Measurements from ENCODE around the gene HSPB6. TPM values are rescaled to one million over a fixed set of nuclear protein-coding genes. Genes with fewer than 3 reads are reported as not detected.

Gene HSPB6
- total and polyA plus RNA-seq, 4 donors = 2.7 to 17.7 (median 5.6) TPM

DNA sequence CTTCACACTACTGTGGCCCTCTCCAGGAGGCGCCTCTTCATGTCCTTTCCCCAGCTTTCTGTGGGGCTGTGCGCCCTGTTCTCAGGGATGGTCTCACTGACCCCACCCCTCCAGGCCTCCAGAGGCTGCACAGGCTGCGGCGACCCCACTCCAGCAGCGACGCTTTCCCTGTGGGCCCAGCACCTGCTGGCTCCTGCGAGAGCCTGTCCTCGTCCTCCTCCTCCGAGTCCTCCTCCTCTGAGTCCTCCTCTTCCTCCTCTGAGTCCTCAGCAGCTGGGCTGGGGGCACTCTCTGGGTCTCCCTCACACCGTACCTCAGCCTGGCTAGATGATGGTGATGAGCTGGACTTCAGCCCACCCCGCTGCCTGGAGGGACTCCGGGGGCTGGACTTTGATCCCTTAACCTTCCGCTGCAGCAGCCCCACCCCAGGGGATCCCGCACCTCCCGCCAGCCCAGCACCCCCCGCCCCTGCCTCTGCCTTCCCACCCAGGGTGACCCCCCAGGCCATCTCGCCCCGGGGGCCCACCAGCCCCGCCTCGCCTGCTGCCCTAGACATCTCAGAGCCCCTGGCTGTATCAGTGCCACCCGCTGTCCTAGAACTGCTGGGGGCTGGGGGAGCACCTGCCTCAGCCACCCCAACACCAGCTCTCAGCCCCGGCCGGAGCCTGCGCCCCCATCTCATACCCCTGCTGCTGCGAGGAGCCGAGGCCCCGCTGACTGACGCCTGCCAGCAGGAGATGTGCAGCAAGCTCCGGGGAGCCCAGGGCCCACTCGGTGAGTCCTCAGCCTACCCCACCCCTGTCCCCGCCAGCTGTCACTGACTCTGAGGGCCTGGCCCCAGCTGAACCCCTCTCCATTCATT lies 29.7 kb upstream of the HSPB6 start:
- H3K36me3 ChIP-seq (ENCODE audit: control insufficient read depth in 4 of 4, insufficient read depth in 3 of 4, low read depth in 1 of 4, low read length in 3 of 4) = no peaks in the 10 kb centered on the region
- no peak for DNase-seq (ENCODE audit: low spot score)

DNA sequence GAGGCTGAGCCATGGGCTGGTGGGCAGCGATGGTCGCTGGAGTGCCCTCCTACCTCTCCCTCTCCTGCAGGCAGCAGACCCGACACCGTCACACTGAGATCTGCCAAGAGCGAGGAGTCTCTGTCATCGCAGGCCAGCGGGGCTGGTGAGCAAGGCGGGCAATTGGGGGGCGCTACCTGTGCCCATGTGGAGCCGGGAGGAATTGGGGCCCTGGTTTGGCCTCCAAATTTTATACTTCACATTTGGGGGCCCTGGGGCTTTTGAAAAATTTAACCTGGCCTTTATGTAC lies 28.5 kb upstream of the HSPB6 start:
- Histone ChIP-seq H3K9me3 (ENCODE audit: control insufficient read depth in 4 of 4, low read length in 3 of 4) (no peaks in the 10 kb centered on the region), H3K27ac (ENCODE audit: low read depth in 1 of 2, low read length in 2 of 2) (no peak overlapping the region), H3K4me1 (ENCODE audit: control insufficient read depth in 4 of 4, insufficient read depth in 4 of 4, low read length in 3 of 4) (no peaks in the 10 kb centered on the region), H3K27me3 (ENCODE audit: control insufficient read depth in 4 of 4, insufficient read depth in 4 of 4, low read length in 3 of 4) (no peaks in the 10 kb centered on the region), H3K9ac (ENCODE audit: low read depth in 1 of 2, low read length in 2 of 2) (no peak overlapping the region), H3K36me3 (ENCODE audit: control insufficient read depth in 4 of 4, insufficient read depth in 3 of 4, low read depth in 1 of 4, low read length in 3 of 4) (peaks cover 0 to 1% (median 0%) of the 10 kb centered on the region in 4 donors), H3K4me3 (ENCODE audit: low read depth in 1 of 3, low read length in 3 of 3) (no peak overlapping the region)
- no peak for DNase-seq (ENCODE audit: low spot score)
- no peak for TF ChIP-seq RAD21 (IDR thresholded peaks at IDR 0.05)
- TF ChIP-seq RXRA (IDR thresholded peaks at IDR 0.05) = no peak
- TF ChIP-seq, protein P1, sequence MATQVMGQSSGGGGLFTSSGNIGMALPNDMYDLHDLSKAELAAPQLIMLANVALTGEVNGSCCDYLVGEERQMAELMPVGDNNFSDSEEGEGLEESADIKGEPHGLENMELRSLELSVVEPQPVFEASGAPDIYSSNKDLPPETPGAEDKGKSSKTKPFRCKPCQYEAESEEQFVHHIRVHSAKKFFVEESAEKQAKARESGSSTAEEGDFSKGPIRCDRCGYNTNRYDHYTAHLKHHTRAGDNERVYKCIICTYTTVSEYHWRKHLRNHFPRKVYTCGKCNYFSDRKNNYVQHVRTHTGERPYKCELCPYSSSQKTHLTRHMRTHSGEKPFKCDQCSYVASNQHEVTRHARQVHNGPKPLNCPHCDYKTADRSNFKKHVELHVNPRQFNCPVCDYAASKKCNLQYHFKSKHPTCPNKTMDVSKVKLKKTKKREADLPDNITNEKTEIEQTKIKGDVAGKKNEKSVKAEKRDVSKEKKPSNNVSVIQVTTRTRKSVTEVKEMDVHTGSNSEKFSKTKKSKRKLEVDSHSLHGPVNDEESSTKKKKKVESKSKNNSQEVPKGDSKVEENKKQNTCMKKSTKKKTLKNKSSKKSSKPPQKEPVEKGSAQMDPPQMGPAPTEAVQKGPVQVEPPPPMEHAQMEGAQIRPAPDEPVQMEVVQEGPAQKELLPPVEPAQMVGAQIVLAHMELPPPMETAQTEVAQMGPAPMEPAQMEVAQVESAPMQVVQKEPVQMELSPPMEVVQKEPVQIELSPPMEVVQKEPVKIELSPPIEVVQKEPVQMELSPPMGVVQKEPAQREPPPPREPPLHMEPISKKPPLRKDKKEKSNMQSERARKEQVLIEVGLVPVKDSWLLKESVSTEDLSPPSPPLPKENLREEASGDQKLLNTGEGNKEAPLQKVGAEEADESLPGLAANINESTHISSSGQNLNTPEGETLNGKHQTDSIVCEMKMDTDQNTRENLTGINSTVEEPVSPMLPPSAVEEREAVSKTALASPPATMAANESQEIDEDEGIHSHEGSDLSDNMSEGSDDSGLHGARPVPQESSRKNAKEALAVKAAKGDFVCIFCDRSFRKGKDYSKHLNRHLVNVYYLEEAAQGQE (IDR thresholded peaks at IDR 0.05) = no peak
- TF ChIP-seq, protein P2, sequence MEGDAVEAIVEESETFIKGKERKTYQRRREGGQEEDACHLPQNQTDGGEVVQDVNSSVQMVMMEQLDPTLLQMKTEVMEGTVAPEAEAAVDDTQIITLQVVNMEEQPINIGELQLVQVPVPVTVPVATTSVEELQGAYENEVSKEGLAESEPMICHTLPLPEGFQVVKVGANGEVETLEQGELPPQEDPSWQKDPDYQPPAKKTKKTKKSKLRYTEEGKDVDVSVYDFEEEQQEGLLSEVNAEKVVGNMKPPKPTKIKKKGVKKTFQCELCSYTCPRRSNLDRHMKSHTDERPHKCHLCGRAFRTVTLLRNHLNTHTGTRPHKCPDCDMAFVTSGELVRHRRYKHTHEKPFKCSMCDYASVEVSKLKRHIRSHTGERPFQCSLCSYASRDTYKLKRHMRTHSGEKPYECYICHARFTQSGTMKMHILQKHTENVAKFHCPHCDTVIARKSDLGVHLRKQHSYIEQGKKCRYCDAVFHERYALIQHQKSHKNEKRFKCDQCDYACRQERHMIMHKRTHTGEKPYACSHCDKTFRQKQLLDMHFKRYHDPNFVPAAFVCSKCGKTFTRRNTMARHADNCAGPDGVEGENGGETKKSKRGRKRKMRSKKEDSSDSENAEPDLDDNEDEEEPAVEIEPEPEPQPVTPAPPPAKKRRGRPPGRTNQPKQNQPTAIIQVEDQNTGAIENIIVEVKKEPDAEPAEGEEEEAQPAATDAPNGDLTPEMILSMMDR (IDR thresholded peaks at IDR 0.05; ENCODE audit: low read depth, low read length, missing input control) = no peak
- TF ChIP-seq FOXA2 (IDR thresholded peaks at IDR 0.05) = no peak
- TF ChIP-seq, protein P3, sequence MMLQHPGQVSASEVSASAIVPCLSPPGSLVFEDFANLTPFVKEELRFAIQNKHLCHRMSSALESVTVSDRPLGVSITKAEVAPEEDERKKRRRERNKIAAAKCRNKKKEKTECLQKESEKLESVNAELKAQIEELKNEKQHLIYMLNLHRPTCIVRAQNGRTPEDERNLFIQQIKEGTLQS (IDR thresholded peaks at IDR 0.05) = no peak
- no peak for TF ChIP-seq SP1 (IDR thresholded peaks at IDR 0.05)
- no peak for TF ChIP-seq JUND (IDR thresholded peaks at IDR 0.05)
- no peak for TF ChIP-seq NR2F2 (IDR thresholded peaks at IDR 0.05)
- no peak for TF ChIP-seq HNF4G (IDR thresholded peaks at IDR 0.05)
- TF ChIP-seq, protein P4, sequence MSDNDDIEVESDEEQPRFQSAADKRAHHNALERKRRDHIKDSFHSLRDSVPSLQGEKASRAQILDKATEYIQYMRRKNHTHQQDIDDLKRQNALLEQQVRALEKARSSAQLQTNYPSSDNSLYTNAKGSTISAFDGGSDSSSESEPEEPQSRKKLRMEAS (IDR thresholded peaks at IDR 0.05) = no peak
- no peak for TF ChIP-seq HNF4A (conservative IDR thresholded peaks at IDR 0.05)
- TF ChIP-seq YY1 (IDR thresholded peaks at IDR 0.05) = no peak
- TF ChIP-seq FOXA1 (IDR thresholded peaks at IDR 0.05) = no peak
- no peak for TF ChIP-seq EGR1 (IDR thresholded peaks at IDR 0.05; ENCODE audit: low read depth in 2 of 2)
- WGBS = 96% methylated on average over 10 of the region's 10 CpGs

More for the DNA sequence above, 29.7 kb upstream of the HSPB6 start:
- no peaks in the 10 kb centered on the region for H3K9me3 ChIP-seq (ENCODE audit: control insufficient read depth in 4 of 4, low read length in 3 of 4)
- 86% methylated on average over 31 of the region's 31 CpGs for WGBS
- TF ChIP-seq, protein P5, sequence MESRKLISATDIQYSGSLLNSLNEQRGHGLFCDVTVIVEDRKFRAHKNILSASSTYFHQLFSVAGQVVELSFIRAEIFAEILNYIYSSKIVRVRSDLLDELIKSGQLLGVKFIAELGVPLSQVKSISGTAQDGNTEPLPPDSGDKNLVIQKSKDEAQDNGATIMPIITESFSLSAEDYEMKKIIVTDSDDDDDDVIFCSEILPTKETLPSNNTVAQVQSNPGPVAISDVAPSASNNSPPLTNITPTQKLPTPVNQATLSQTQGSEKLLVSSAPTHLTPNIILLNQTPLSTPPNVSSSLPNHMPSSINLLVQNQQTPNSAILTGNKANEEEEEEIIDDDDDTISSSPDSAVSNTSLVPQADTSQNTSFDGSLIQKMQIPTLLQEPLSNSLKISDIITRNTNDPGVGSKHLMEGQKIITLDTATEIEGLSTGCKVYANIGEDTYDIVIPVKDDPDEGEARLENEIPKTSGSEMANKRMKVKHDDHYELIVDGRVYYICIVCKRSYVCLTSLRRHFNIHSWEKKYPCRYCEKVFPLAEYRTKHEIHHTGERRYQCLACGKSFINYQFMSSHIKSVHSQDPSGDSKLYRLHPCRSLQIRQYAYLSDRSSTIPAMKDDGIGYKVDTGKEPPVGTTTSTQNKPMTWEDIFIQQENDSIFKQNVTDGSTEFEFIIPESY (IDR thresholded peaks at IDR 0.05) = no peak
- TF ChIP-seq, protein P3 (IDR thresholded peaks at IDR 0.05) = no peak
- TF ChIP-seq JUND (IDR thresholded peaks at IDR 0.05) (no peak), FOXA1 (IDR thresholded peaks at IDR 0.05) (no peak), HNF4A (conservative IDR thresholded peaks at IDR 0.05) (peak in 1 of 2 donors; percentile 25), SP1 (IDR thresholded peaks at IDR 0.05) (no peak)
- TF ChIP-seq, protein P4 (IDR thresholded peaks at IDR 0.05) = no peak
- no peaks in the 10 kb centered on the region for H3K27me3 ChIP-seq (ENCODE audit: control insufficient read depth in 4 of 4, insufficient read depth in 4 of 4, low read length in 3 of 4)
- no peak overlapping the region for H3K4me3 ChIP-seq (ENCODE audit: low read depth in 1 of 3, low read length in 3 of 3)
- no peak overlapping the region for H3K27ac ChIP-seq (ENCODE audit: low read depth in 1 of 2, low read length in 2 of 2)
- no peak overlapping the region for H3K9ac ChIP-seq (ENCODE audit: low read depth in 1 of 2, low read length in 2 of 2)
- no peaks in the 10 kb centered on the region for H3K4me1 ChIP-seq (ENCODE audit: control insufficient read depth in 4 of 4, insufficient read depth in 4 of 4, low read length in 3 of 4)
